HG03442 (cell line): ENCODE results near the gene CSF1.
"Not testable (repeated sequence)": the region's sequence is repeated elsewhere in the genome, so short reads cannot be mapped to it uniquely, and the experiment has no call there.

ENCODE experiments used
- ATAC-seq: cut with Tn5 transposase; IDR thresholded peaks from one replicate; pipeline ENCODE4 v1.9.1; 2021; ENCODE audit warnings: mild to moderate bottlenecking, moderate library complexity; ENCODE audit not compliant: unreplicated experiment

CSF1 gene

GRCh38 chr1:109917768-109918606, 7.3 kb downstream of the CSF1 start:
- ATAC-seq: no peak

GRCh38 chr1:109918671-109919070, 8.0 kb downstream of the CSF1 start:
- no peak for ATAC-seq

GRCh38 chr1:109919303-109919702, 8.7 kb downstream of the CSF1 start:
- no peak for ATAC-seq

GRCh38 chr1:109920391-109920790, 9.7 kb downstream of the CSF1 start:
- ATAC-seq: not testable (repeated sequence)

- no peak for ATAC-seq
Measured at GRCh38 chr1:109922326-109922725, 11.7 kb downstream of the CSF1 start.

GRCh38 chr1:109923131-109923945, 12.7 kb downstream of the CSF1 start:
- ATAC-seq: no peak

- no peak for ATAC-seq
Measured at GRCh38 chr1:109923946-109924275, 13.3 kb downstream of the CSF1 start.

- ATAC-seq: no peak
Measured at GRCh38 chr1:109924316-109924715, 13.7 kb downstream of the CSF1 start.

GRCh38 chr1:109925159-109925990, 14.7 kb downstream of the CSF1 start:
- no peak for ATAC-seq

GRCh38 chr1:109926662-109927300, 16.1 kb downstream of the CSF1 start:
- no peak for ATAC-seq

GRCh38 chr1:109927356-109927755, 16.7 kb downstream of the CSF1 start:
- ATAC-seq: no peak

GRCh38 chr1:109927911-109928321, 17.3 kb downstream of the CSF1 start:
- ATAC-seq: no peak

GRCh38 chr1:109928591-109929111, 18.0 kb downstream of the CSF1 start:
- ATAC-seq: no peak

GRCh38 chr1:109929170-109929569, 18.5 kb downstream of the CSF1 start:
- ATAC-seq: no peak

- ATAC-seq: no peak
Measured at GRCh38 chr1:109929588-109930251, 19.1 kb downstream of the CSF1 start.

- no peak for ATAC-seq
Measured at GRCh38 chr1:109930252-109930993, 19.8 kb downstream of the CSF1 start.

- no peak for ATAC-seq
Measured at GRCh38 chr1:109931189-109931731, 20.6 kb downstream of the CSF1 start.

- no peak for ATAC-seq
Measured at GRCh38 chr1:109931911-109932636, 21.4 kb downstream of the CSF1 start.
